Measurements from ENCODE around the gene CX3CL1. TPM values are rescaled to one million over a fixed set of nuclear protein-coding genes. Genes with fewer than 3 reads are reported as not detected.

Gene CX3CL1
- polyA plus RNA-seq, 1 donor (not counting 4 experiments of a cell fraction or from before 2014, with no cell fraction given) = 0.47 TPM

DNA sequence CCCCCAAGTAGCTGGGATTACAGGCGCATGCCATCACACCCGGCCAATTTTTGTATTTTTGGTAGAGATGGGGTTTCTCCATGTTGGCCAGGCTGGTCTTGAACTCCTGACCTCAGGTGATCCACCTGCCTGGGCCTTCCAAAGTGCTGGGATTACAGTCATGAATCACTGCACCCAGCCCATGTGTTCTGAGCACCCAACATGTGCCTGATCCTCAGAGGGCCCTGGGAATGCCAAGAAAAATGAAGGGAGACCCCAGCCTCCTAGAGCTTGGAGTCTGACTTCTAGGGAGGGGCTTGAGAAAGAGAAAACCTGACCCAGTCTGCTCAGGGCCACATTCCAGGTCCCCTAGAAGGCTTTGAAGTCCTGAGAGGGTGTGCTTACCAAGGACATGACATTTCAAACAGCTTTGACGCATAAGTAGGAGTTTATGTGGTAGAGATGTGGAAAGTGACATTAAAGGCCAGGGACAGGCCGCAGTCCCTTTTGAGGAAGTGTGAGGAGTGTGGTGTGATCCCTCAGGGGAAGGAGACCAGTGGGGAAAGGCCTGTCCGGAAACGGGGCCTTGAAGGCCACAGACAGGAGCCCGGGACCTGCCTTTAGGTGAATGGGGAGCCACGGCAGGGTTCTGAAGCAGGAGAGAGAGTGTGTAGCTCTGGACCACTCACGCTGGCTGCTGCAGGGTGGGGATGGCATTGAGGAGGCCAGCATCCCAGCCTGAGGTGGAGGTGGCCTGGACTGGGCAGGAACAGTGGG, 14.8 kb upstream of the CX3CL1 start:
- H3K36me3 ChIP-seq (ENCODE audit: control insufficient read depth in 2 of 2, extremely low read depth in 1 of 2, insufficient read depth in 2 of 2, low read length in 2 of 2) = no peaks in the 10 kb centered on the region
- no peak overlapping the region for H3K9ac ChIP-seq (ENCODE audit: control insufficient read depth, extremely low read depth, insufficient read depth, low read length)
- peaks cover 7% of the 10 kb centered on the region for H3K4me1 ChIP-seq (ENCODE audit: control insufficient read depth, extremely low read depth, insufficient read depth, low read length)
- no peaks in the 10 kb centered on the region for H3K27me3 ChIP-seq (ENCODE audit: control insufficient read depth, extremely low read depth, insufficient read depth, low read length)
- H4K20me1 ChIP-seq (ENCODE audit: control insufficient read depth, extremely low read depth, insufficient read depth, low read length) = no peaks in the 10 kb centered on the region
- TF ChIP-seq EZH2 (IDR thresholded peaks at IDR 0.05; ENCODE audit: low read length) = no peak
- TF ChIP-seq, protein P1, sequence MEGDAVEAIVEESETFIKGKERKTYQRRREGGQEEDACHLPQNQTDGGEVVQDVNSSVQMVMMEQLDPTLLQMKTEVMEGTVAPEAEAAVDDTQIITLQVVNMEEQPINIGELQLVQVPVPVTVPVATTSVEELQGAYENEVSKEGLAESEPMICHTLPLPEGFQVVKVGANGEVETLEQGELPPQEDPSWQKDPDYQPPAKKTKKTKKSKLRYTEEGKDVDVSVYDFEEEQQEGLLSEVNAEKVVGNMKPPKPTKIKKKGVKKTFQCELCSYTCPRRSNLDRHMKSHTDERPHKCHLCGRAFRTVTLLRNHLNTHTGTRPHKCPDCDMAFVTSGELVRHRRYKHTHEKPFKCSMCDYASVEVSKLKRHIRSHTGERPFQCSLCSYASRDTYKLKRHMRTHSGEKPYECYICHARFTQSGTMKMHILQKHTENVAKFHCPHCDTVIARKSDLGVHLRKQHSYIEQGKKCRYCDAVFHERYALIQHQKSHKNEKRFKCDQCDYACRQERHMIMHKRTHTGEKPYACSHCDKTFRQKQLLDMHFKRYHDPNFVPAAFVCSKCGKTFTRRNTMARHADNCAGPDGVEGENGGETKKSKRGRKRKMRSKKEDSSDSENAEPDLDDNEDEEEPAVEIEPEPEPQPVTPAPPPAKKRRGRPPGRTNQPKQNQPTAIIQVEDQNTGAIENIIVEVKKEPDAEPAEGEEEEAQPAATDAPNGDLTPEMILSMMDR (optimal IDR thresholded peaks at IDR 0.05 in 1 of 3, IDR thresholded peaks at IDR 0.05 in 1 of 3, conservative IDR thresholded peaks at IDR 0.05 in 1 of 3; ENCODE audit: extremely low read depth in 1 of 3, insufficient read depth in 2 of 3, low read length in 3 of 3) = no peak
- FAIRE-seq (no peak), DNase-seq (ENCODE audit: low read depth, low spot score) (no peak)
- H3K79me2 ChIP-seq (ENCODE audit: control insufficient read depth, insufficient read depth, low read length) = no peaks in the 10 kb centered on the region
- H3K9me3 ChIP-seq (ENCODE audit: control insufficient read depth, low read depth, low read length) = no peaks in the 10 kb centered on the region
- no peak overlapping the region for H2AFZ ChIP-seq (ENCODE audit: control insufficient read depth, low read length)
- H3K4me3 ChIP-seq (ENCODE audit: control insufficient read depth in 2 of 3, extremely low read depth in 1 of 3, insufficient read depth in 2 of 3, low read depth in 1 of 3, low read length in 3 of 3) = no peak overlapping the region
- dilution Hi-C loops (cut with MboI; ENCODE audit: extremely low pct_ligation_motif_present, low sequenced_read_pairs) = no loop called here
- no peak overlapping the region for H3K27ac ChIP-seq (ENCODE audit: control insufficient read depth, insufficient read depth, low read length)
- no peaks in the 10 kb centered on the region for H3K9me1 ChIP-seq (ENCODE audit: control insufficient read depth, extremely low read depth, insufficient read depth, low read length)
- H3K4me2 ChIP-seq (ENCODE audit: control insufficient read depth, extremely low read depth, insufficient read depth, low read depth, low read length) = no peak overlapping the region

DNA sequence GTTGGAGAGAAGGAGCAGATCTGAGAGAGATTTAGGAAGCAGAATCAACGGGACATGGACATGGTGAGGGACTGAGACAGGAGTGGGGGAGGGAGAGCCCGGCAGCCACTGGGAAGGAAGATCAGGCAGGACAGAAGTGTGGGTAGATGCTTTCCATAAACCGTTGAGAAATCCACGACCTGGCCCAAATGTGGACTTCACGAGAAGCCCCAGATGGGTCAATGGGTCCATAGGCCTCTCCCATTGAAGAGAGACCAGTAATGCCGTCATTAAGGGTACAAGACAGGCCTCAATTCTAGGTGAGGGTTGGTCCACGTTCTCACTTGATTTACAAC, 14.2 kb upstream of the CX3CL1 start:
- Histone ChIP-seq H3K4me3 (ENCODE audit: control insufficient read depth in 2 of 3, extremely low read depth in 1 of 3, insufficient read depth in 2 of 3, low read depth in 1 of 3, low read length in 3 of 3) (no peak overlapping the region), H3K27me3 (ENCODE audit: control insufficient read depth, extremely low read depth, insufficient read depth, low read length) (no peaks in the 10 kb centered on the region), H3K4me2 (ENCODE audit: control insufficient read depth, extremely low read depth, insufficient read depth, low read depth, low read length) (no peak overlapping the region), H3K79me2 (ENCODE audit: control insufficient read depth, insufficient read depth, low read length) (no peaks in the 10 kb centered on the region), H4K20me1 (ENCODE audit: control insufficient read depth, extremely low read depth, insufficient read depth, low read length) (no peaks in the 10 kb centered on the region), H3K4me1 (ENCODE audit: control insufficient read depth, extremely low read depth, insufficient read depth, low read length) (peaks cover 7% of the 10 kb centered on the region), H2AFZ (ENCODE audit: control insufficient read depth, low read length) (no peak overlapping the region), H3K36me3 (ENCODE audit: control insufficient read depth in 2 of 2, extremely low read depth in 1 of 2, insufficient read depth in 2 of 2, low read length in 2 of 2) (no peaks in the 10 kb centered on the region), H3K27ac (ENCODE audit: control insufficient read depth, insufficient read depth, low read length) (no peak overlapping the region), H3K9ac (ENCODE audit: control insufficient read depth, extremely low read depth, insufficient read depth, low read length) (no peak overlapping the region), H3K9me3 (ENCODE audit: control insufficient read depth, low read depth, low read length) (no peaks in the 10 kb centered on the region), H3K9me1 (ENCODE audit: control insufficient read depth, extremely low read depth, insufficient read depth, low read length) (no peaks in the 10 kb centered on the region)
- no peak for FAIRE-seq
- dilution Hi-C loops (cut with MboI; ENCODE audit: extremely low pct_ligation_motif_present, low sequenced_read_pairs) = no loop called here
- TF ChIP-seq, protein P1 (optimal IDR thresholded peaks at IDR 0.05 in 1 of 3, IDR thresholded peaks at IDR 0.05 in 1 of 3, conservative IDR thresholded peaks at IDR 0.05 in 1 of 3; ENCODE audit: extremely low read depth in 1 of 3, insufficient read depth in 2 of 3, low read length in 3 of 3) = no peak
- TF ChIP-seq EZH2 (IDR thresholded peaks at IDR 0.05; ENCODE audit: low read length) = no peak
- no peak for DNase-seq (ENCODE audit: low read depth, low spot score)

All from keratinocyte (primary cell).